ENCODE data around the gene TTC19.

- TF ChIP-seq CTCF (IDR thresholded peaks at IDR 0.05) (no peak), REST (IDR thresholded peaks at IDR 0.05; ENCODE audit: insufficient read depth in 1 of 2, low read depth in 2 of 2, low read length in 1 of 2) (no peak), POLR2AphosphoS5 (IDR thresholded peaks at IDR 0.05; ENCODE audit: low read depth, low read length) (no peak; the same call in 1 of the 2 replicates), TCF7L2 (IDR thresholded peaks at IDR 0.05; ENCODE audit: low read depth, low read length) (no peak)
Measured at GRCh38 chr17:15999974-16000827, 577 bp downstream of the TTC19 start.

Data from Panc1 (cell line).